Panc1 (cell line): ENCODE results near the gene ACER1. TPM values are rescaled to one million over a fixed set of nuclear protein-coding genes. Genes with fewer than 3 reads are reported as not detected.

Experiments used
- ATAC-seq: fragments of 200-7000 bp; cut with Tn5 transposase; 2 replicates; pipeline ENCODE4 v1.9.1; 2020; ENCODE audit warnings: mild to moderate bottlenecking, moderate library complexity
- BruUV-seq: library from RNA; stranded (reverse); fragments of 400-500 nt; replicated peaks from 2 replicates; lab custom pipeline; 2021; lab: Mats Ljungman, UMichigan
- CTCF ChIA-PET: fragments of 300-600 bp; sonication (Branson Sonifier 250); formaldehyde crosslinking; loops from one replicate; lab custom pipeline; 2022; ENCODE audit warnings: antibody characterized with exemption; lab: Charles Lee
- POLR2A ChIA-PET: fragments of 300-600 bp; sonication (Branson Sonifier 250); formaldehyde crosslinking; loops from one replicate; lab custom pipeline; 2022; ENCODE audit warnings: antibody characterized with exemption; lab: Charles Lee
- DNase-seq: peaks from one replicate; pipeline ENCODE4 v3.0.0-alpha.2; 2010; ENCODE audit warnings: low read depth, low spot score
- H3K27ac ChIP-seq: 2 replicates; pipeline ENCODE4 v1.5.1; 2011; ENCODE audit warnings: mild to moderate bottlenecking, low read length, inconsistent platforms
- H3K27me3 ChIP-seq: fragments of 200-500 bp; sonication (Bioruptor generic); 2 replicates; pipeline ENCODE4 v1.6.0; 2014; ENCODE audit warnings: low read length, inconsistent platforms; ENCODE audit not compliant: control insufficient read depth, insufficient read depth
- H3K36me3 ChIP-seq: fragments of 200-500 bp; sonication (Bioruptor generic); 2 replicates; pipeline ENCODE4 v1.5.1; 2014; ENCODE audit warnings: inconsistent platforms, mild to moderate bottlenecking, low read length, moderate library complexity; ENCODE audit not compliant: control insufficient read depth, insufficient read depth
- H3K4me1 ChIP-seq: 2 replicates; pipeline ENCODE4 v1.5.1; 2011; ENCODE audit warnings: inconsistent platforms, mild to moderate bottlenecking, low read length, moderate library complexity; ENCODE audit not compliant: control insufficient read depth, insufficient read depth
- H3K4me3 ChIP-seq, 2 experiments: 2 replicates each; pipeline ENCODE4 v1.5.1; 2011 to 2012; ENCODE audit warnings: low read depth in 2 of 2, low read length in 2 of 2, mild to moderate bottlenecking in 2 of 2, inconsistent platforms in 1 of 2, moderate library complexity in 1 of 2
- H3K9me3 ChIP-seq: fragments of 200-500 bp; sonication (Bioruptor generic); 2 replicates; pipeline ENCODE4 v1.5.1; 2014; ENCODE audit warnings: low read depth, mild to moderate bottlenecking, inconsistent platforms, low read length, moderate library complexity; ENCODE audit not compliant: control insufficient read depth, insufficient read depth
- CTCF ChIP-seq: fragments of 450-650 bp; IDR thresholded peaks from 2 replicates; pipeline ENCODE4 v1.5.1; 2017; ENCODE audit warnings: mild to moderate bottlenecking
- POLR2AphosphoS5 ChIP-seq: IDR thresholded peaks from 2 replicates; pipeline ENCODE4 v1.6.1; 2012; ENCODE audit warnings: mild to moderate bottlenecking, low read depth, low read length, moderate library complexity
- REST ChIP-seq, 2 experiments: IDR thresholded peaks; 2 replicates each; pipeline ENCODE4 v1.6.1; 2011 to 2012; ENCODE audit warnings: low read depth in 2 of 2, control low read depth in 1 of 2, low read length in 1 of 2, mild to moderate bottlenecking in 1 of 2, moderate library complexity in 1 of 2; ENCODE audit not compliant: insufficient read depth in 1 of 2
- SIN3A ChIP-seq: IDR thresholded peaks from 2 replicates; pipeline ENCODE4 v1.6.1; 2012; ENCODE audit warnings: low read depth, mild to moderate bottlenecking, low read length, moderate library complexity, borderline replicate concordance; ENCODE audit not compliant: insufficient read depth
- TCF7L2 ChIP-seq: IDR thresholded peaks from 2 replicates; pipeline ENCODE4 v1.6.1; 2011; ENCODE audit warnings: mild to moderate bottlenecking, low read depth, low read length, inconsistent platforms
- in situ Hi-C: cut with HindIII; loops from 2 replicates; pipeline ENCODE4 v1.10.0; 2016; ENCODE audit warnings: low sequenced_read_pairs, low pct_unique_long_range_greater_than_20kb
- intact Hi-C: fragments of 100-400 bp; cut with micrococcal nuclease; formaldehyde crosslinking; loops from one replicate; pipeline ENCODE4 v1.10.0; 2022; ENCODE audit not compliant: unreplicated experiment
- total RNA-seq: library from RNA; stranded (reverse); gene quantifications from one replicate; pipeline ENCODE4 v1.2.1, GENCODE V29; 2021; ENCODE audit not compliant: unreplicated experiment

The ACER1 gene
- total RNA-seq, 1 experiment from 2014 or later: not detected

DNA sequence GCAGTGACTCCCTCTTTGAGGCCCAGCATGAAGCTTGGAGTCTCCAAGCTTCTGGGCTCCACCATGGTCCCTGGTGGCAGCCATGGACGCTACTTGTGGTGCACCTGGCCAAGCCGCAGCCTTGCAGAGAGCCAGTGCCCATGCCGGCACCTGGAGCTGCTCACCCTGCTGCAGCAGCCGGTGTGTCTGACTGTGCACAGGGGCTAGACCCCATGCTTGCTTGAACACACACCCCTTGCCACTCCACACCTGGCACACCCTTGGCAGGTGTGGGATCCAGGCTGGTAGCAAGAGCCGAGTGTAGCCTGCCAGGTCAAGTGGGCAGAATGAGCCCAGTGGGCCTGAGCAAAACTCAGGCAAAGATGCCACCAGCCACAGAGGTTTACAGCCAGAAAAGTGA, 35.0 kb downstream of the ACER1 start:
- no peak for ATAC-seq
- intact Hi-C loops (no loop called here), in situ Hi-C loops (no loop called here)
- no peaks in the 10 kb centered on the region for H3K4me1 ChIP-seq
- ChIA-PET CTCF (interaction anchor here (0.7 to 1.3 kb wide), 2 partner anchors 58 to 80 kb away, joined by 3 to 5 read pairs; no protein-coding TSS in a partner anchor), POLR2A (interaction anchor here (0.6 kb wide), 1 partner anchor 509 kb away, joined by 5 read pairs; no protein-coding TSS in a partner anchor)
- TF ChIP-seq POLR2AphosphoS5 (no peak), TCF7L2 (no peak), SIN3A (no peak), REST (IDR thresholded peaks at IDR 0.05; ENCODE audit: insufficient read depth in 1 of 2, low read depth in 2 of 2, low read length in 1 of 2) (no peak), CTCF (no peak)
- no TSS peak for BruUV-seq
- no peaks in the 10 kb centered on the region for H3K27me3 ChIP-seq
- H3K4me3 ChIP-seq: no peak overlapping the region
- no peak overlapping the region for H3K27ac ChIP-seq
- no peaks in the 10 kb centered on the region for H3K36me3 ChIP-seq
- H3K9me3 ChIP-seq: 0 out of 2 replicates have a peak, but pooled peaks cover 4% of the 10 kb centered on the region
- no peak for DNase-seq

DNA sequence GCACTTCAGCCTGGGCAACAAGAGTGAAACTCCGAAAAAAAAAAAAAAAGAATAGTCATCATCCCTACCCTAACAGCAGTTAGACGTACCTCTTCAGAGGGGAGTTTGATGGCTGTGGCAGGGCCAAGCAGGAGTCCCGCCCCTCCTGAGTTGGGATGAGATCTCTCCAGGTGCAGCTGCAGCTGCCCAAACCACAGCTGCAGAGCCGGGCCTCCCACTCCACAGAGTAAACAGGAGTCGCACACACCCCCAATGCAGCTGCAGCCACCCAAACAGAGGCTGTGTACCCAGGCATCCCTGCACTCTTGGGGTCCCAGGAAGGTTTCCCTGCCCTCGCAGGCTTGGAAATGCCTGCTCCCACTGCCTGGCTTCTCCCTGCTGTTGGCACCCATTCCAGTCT, 36.2 kb downstream of the ACER1 start:
- ChIA-PET CTCF (no interaction called here), POLR2A (no interaction called here)
- BruUV-seq: no TSS peak
- ATAC-seq (no peak), DNase-seq (no peak)
- H3K4me1 ChIP-seq: no peaks in the 10 kb centered on the region
- H3K9me3 ChIP-seq: 0 out of 2 replicates have a peak, but pooled peaks cover 4% of the 10 kb centered on the region
- intact Hi-C loops (no loop called here), in situ Hi-C loops (no loop called here)
- H3K27me3 ChIP-seq: no peaks in the 10 kb centered on the region
- no peak overlapping the region for H3K4me3 ChIP-seq
- no peaks in the 10 kb centered on the region for H3K36me3 ChIP-seq
- TF ChIP-seq TCF7L2 (no peak), SIN3A (no peak), REST (IDR thresholded peaks at IDR 0.05; ENCODE audit: insufficient read depth in 1 of 2, low read depth in 2 of 2, low read length in 1 of 2) (no peak), POLR2AphosphoS5 (no peak), CTCF (no peak)
- no peak overlapping the region for H3K27ac ChIP-seq
